ENCODE measurements around the gene FBL. TPM values are rescaled to one million over a fixed set of nuclear protein-coding genes. Genes with fewer than 3 reads are reported as not detected.

Gene FBL
- total RNA-seq, 1 experiment from 2014 or later, result 573 TPM

- ChIA-PET CTCF (no interaction called here), POLR2A (ENCODE audit: low non-redundant PET) (no interaction called here)
- no peaks in the 10 kb centered on the region for H3K27me3 ChIP-seq (replicated peaks; ENCODE audit: insufficient read depth, low read depth, low read length, poor library complexity)
- H3K4me1 ChIP-seq (ENCODE audit: insufficient read depth, low read length, poor library complexity, severe bottlenecking), result peaks cover 5% of the 10 kb centered on the region
- no peaks in the 10 kb centered on the region for H3K9me3 ChIP-seq (ENCODE audit: low read depth, low read length, poor library complexity, severe bottlenecking)
- peaks cover 12% of the 10 kb centered on the region for H3K36me3 ChIP-seq (ENCODE audit: insufficient read depth, low read length, poor library complexity, severe bottlenecking)
- no TSS peak for BruUV-seq (replicated peaks)
- TF ChIP-seq, protein P1, sequence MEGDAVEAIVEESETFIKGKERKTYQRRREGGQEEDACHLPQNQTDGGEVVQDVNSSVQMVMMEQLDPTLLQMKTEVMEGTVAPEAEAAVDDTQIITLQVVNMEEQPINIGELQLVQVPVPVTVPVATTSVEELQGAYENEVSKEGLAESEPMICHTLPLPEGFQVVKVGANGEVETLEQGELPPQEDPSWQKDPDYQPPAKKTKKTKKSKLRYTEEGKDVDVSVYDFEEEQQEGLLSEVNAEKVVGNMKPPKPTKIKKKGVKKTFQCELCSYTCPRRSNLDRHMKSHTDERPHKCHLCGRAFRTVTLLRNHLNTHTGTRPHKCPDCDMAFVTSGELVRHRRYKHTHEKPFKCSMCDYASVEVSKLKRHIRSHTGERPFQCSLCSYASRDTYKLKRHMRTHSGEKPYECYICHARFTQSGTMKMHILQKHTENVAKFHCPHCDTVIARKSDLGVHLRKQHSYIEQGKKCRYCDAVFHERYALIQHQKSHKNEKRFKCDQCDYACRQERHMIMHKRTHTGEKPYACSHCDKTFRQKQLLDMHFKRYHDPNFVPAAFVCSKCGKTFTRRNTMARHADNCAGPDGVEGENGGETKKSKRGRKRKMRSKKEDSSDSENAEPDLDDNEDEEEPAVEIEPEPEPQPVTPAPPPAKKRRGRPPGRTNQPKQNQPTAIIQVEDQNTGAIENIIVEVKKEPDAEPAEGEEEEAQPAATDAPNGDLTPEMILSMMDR (conservative IDR thresholded peaks at IDR 0.05; ENCODE audit: low read depth, low read length), result no peak
- TF ChIP-seq EZH2 (IDR thresholded peaks at IDR 0.05; ENCODE audit: borderline replicate concordance, low read depth, low read length, poor library complexity, severe bottlenecking), result no peak
- intact Hi-C loops (cut with micrococcal nuclease; ENCODE audit: unreplicated experiment), result no loop called here
- DNase-seq (ENCODE audit: low spot score), result no peak
- H3K27ac ChIP-seq (ENCODE audit: low read depth, low read length, poor library complexity, severe bottlenecking), result no peak overlapping the region
- no peak overlapping the region for H3K4me3 ChIP-seq (ENCODE audit: low read depth, low read length, poor library complexity, severe bottlenecking)
These were observed 17.5 kb downstream of the FBL start for GRCh38 chr19:39828654-39829032.

GRCh38 chr19:39828015-39828653 is 18.0 kb downstream of the FBL start:
- intact Hi-C loops (cut with micrococcal nuclease; ENCODE audit: unreplicated experiment), result no loop called here
- peaks cover 12% of the 10 kb centered on the region for H3K36me3 ChIP-seq (ENCODE audit: insufficient read depth, low read length, poor library complexity, severe bottlenecking)
- BruUV-seq (replicated peaks), result no TSS peak
- DNase-seq (ENCODE audit: low spot score), result no peak
- TF ChIP-seq EZH2 (IDR thresholded peaks at IDR 0.05; ENCODE audit: borderline replicate concordance, low read depth, low read length, poor library complexity, severe bottlenecking), result no peak
- TF ChIP-seq, protein P1 (conservative IDR thresholded peaks at IDR 0.05; ENCODE audit: low read depth, low read length), result no peak
- CTCF ChIA-PET, result no interaction called here
- H3K4me3 ChIP-seq (ENCODE audit: low read depth, low read length, poor library complexity, severe bottlenecking), result no peak overlapping the region
- no peak overlapping the region for H3K27ac ChIP-seq (ENCODE audit: low read depth, low read length, poor library complexity, severe bottlenecking)
- no peaks in the 10 kb centered on the region for H3K27me3 ChIP-seq (replicated peaks; ENCODE audit: insufficient read depth, low read depth, low read length, poor library complexity)
- no peaks in the 10 kb centered on the region for H3K9me3 ChIP-seq (ENCODE audit: low read depth, low read length, poor library complexity, severe bottlenecking)
- POLR2A ChIA-PET (ENCODE audit: low non-redundant PET), result no interaction called here
- H3K4me1 ChIP-seq (ENCODE audit: insufficient read depth, low read length, poor library complexity, severe bottlenecking), result peaks cover 5% of the 10 kb centered on the region

DNA sequence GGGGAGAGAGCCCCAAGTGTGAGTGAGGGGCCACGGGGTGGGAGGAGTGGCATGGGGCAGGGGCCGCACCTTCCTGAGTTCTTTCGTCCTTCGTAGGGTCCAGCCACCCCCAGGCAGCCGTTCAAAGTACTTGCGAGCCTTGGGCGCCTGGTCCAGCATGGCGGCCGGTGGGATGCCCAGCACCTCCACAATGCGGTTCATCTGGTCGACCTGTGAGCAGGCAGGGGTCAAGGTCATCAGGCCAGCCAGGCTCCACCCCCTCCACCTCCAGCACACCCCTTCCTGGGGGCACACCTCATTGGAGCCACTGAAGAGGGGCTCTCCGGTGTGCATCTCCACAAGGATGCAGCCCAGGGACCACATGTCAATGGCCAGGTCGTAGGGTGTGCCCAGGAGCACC is 19.0 kb downstream of the FBL start:
- Histone ChIP-seq H3K27ac (ENCODE audit: low read depth, low read length, poor library complexity, severe bottlenecking) (no peak overlapping the region), H3K4me3 (ENCODE audit: low read depth, low read length, poor library complexity, severe bottlenecking) (no peak overlapping the region), H3K36me3 (ENCODE audit: insufficient read depth, low read length, poor library complexity, severe bottlenecking) (peaks cover 12% of the 10 kb centered on the region), H3K4me1 (ENCODE audit: insufficient read depth, low read length, poor library complexity, severe bottlenecking) (no peaks in the 10 kb centered on the region), H3K9me3 (ENCODE audit: low read depth, low read length, poor library complexity, severe bottlenecking) (no peaks in the 10 kb centered on the region), H3K27me3 (replicated peaks; ENCODE audit: insufficient read depth, low read depth, low read length, poor library complexity) (no peaks in the 10 kb centered on the region)
- intact Hi-C loops (cut with micrococcal nuclease; ENCODE audit: unreplicated experiment), result no loop called here
- TF ChIP-seq, protein P1 (conservative IDR thresholded peaks at IDR 0.05; ENCODE audit: low read depth, low read length), result no peak
- TF ChIP-seq EZH2 (IDR thresholded peaks at IDR 0.05; ENCODE audit: borderline replicate concordance, low read depth, low read length, poor library complexity, severe bottlenecking), result no peak
- CTCF ChIA-PET, result no interaction called here
- BruUV-seq (replicated peaks), result no TSS peak
- POLR2A ChIA-PET (ENCODE audit: low non-redundant PET), result no interaction called here
- no peak for DNase-seq (ENCODE audit: low spot score)
